Liver (tissue), 9 donors: Measurements from ENCODE around the gene UBE2M. TPM values are rescaled to one million over a fixed set of nuclear protein-coding genes. Genes with fewer than 3 reads are reported as not detected.

Source experiments
- DNase-seq: peaks from one replicate; pipeline ENCODE4 v3.0.0-alpha.2; 2017; ENCODE audit warnings: low spot score
- H3K27ac ChIP-seq, 2 donors: one replicate each; pipeline ENCODE4 v1.7.0; 2013; ENCODE audit warnings: inconsistent platforms in 2 of 2, low read length in 2 of 2, control low read depth in 1 of 2, low read depth in 1 of 2, mild to moderate bottlenecking in 1 of 2
- H3K27me3 ChIP-seq, 4 donors: one replicate each; pipeline versions ENCODE4 v1.6.1 to v1.7.0; 2013; ENCODE audit warnings: low read length in 3 of 4, inconsistent platforms in 1 of 4, mild to moderate bottlenecking in 1 of 4, moderate library complexity in 1 of 4; ENCODE audit not compliant: control insufficient read depth in 4 of 4, insufficient read depth in 4 of 4
- H3K36me3 ChIP-seq, 4 donors: one replicate each; pipeline versions ENCODE4 v1.6.1 to v1.7.0; 2013; ENCODE audit warnings: low read length in 3 of 4, mild to moderate bottlenecking in 3 of 4, low read depth in 1 of 4, moderate library complexity in 1 of 4; ENCODE audit not compliant: control insufficient read depth in 4 of 4, insufficient read depth in 3 of 4
- H3K4me1 ChIP-seq, 4 donors: one replicate each; pipeline versions ENCODE4 v1.6.1 to v1.7.0; 2013; ENCODE audit warnings: low read length in 3 of 4, mild to moderate bottlenecking in 3 of 4, moderate library complexity in 1 of 4; ENCODE audit not compliant: control insufficient read depth in 4 of 4, insufficient read depth in 4 of 4
- H3K4me3 ChIP-seq, 3 donors: one replicate each; pipeline versions ENCODE4 v1.6.1 to v1.7.0; 2013; ENCODE audit warnings: low read length in 3 of 3, control low read depth in 1 of 3, low read depth in 1 of 3, mild to moderate bottlenecking in 1 of 3
- H3K9ac ChIP-seq, 2 donors: one replicate each; pipeline ENCODE4 v1.7.0; 2013; ENCODE audit warnings: low read length in 2 of 2, mild to moderate bottlenecking in 2 of 2, moderate library complexity in 2 of 2, control low read depth in 1 of 2, low read depth in 1 of 2
- H3K9me3 ChIP-seq, 4 donors: one replicate each; pipeline versions ENCODE4 v1.6.1 to v1.7.0; 2013; ENCODE audit warnings: low read length in 3 of 4; ENCODE audit not compliant: control insufficient read depth in 4 of 4
- CTCF ChIP-seq: fragments of 150-350 bp; IDR thresholded peaks from 2 replicates; pipeline ENCODE4 v1.5.1; 2017; ENCODE audit warnings: improper control_type of control experiment, low read depth, low read length; ENCODE audit not compliant: missing input control
- EGR1 ChIP-seq, 2 donors: IDR thresholded peaks; 2 replicates each; pipeline ENCODE4 v1.6.1; 2016 to 2018; ENCODE audit warnings: antibody characterized with exemption in 2 of 2, low read depth in 2 of 2
- FOXA1 ChIP-seq: IDR thresholded peaks from 2 replicates; pipeline ENCODE4 v1.6.1; 2016; ENCODE audit warnings: antibody characterized with exemption
- FOXA2 ChIP-seq: IDR thresholded peaks from 2 replicates; pipeline ENCODE4 v1.6.1; 2016; ENCODE audit warnings: antibody characterized with exemption
- GABPA ChIP-seq, 2 donors: IDR thresholded peaks in 1 of 2; conservative IDR thresholded peaks in 1 of 2; 2 replicates each; pipeline ENCODE4 v1.6.1; 2016; ENCODE audit warnings: antibody characterized with exemption in 2 of 2, mild to moderate bottlenecking in 1 of 2, moderate library complexity in 1 of 2
- HNF4A ChIP-seq, 2 donors: conservative IDR thresholded peaks; 2 replicates each; pipeline ENCODE4 v1.6.1; 2016; ENCODE audit warnings: antibody characterized with exemption in 2 of 2, mild to moderate bottlenecking in 2 of 2
- HNF4G ChIP-seq: IDR thresholded peaks from 2 replicates; pipeline ENCODE4 v1.6.1; 2016; ENCODE audit warnings: antibody characterized with exemption
- JUND ChIP-seq, 2 donors: IDR thresholded peaks; 2 replicates each; pipeline ENCODE4 v1.6.1; 2016; ENCODE audit warnings: antibody characterized with exemption in 2 of 2
- RAD21 ChIP-seq, 2 donors: IDR thresholded peaks; 2 replicates each; pipeline ENCODE4 v1.6.1; 2016; ENCODE audit warnings: antibody characterized with exemption in 2 of 2, mild to moderate bottlenecking in 2 of 2
- REST ChIP-seq: IDR thresholded peaks from 2 replicates; pipeline ENCODE4 v1.6.1; 2016; ENCODE audit warnings: antibody characterized with exemption, mild to moderate bottlenecking
- RXRA ChIP-seq, 2 donors: IDR thresholded peaks; 2 replicates each; pipeline ENCODE4 v1.6.1; 2017 to 2018; ENCODE audit warnings: antibody characterized with exemption in 2 of 2, mild to moderate bottlenecking in 1 of 2
- SP1 ChIP-seq: IDR thresholded peaks from 2 replicates; pipeline ENCODE4 v1.6.1; 2018; ENCODE audit warnings: antibody characterized with exemption, mild to moderate bottlenecking
- TAF1 ChIP-seq: conservative IDR thresholded peaks from 2 replicates; pipeline ENCODE4 v1.6.1; 2016; ENCODE audit warnings: antibody characterized with exemption, mild to moderate bottlenecking
- YY1 ChIP-seq: IDR thresholded peaks from 2 replicates; pipeline ENCODE4 v1.6.1; 2016; ENCODE audit warnings: antibody characterized with exemption, mild to moderate bottlenecking
- WGBS: extraction: QIAGEN DNeasy Blood & Tissue Kit; methylation state at CpG from one replicate; pipeline ENCODE4 v1.1.7; 2013; 5-methylcytosine and 5-hydroxymethylcytosine counted together
- polyA plus RNA-seq, 2 donors: library from polyadenylated mRNA; stranded (reverse) in 1 of 2; unstranded in 1 of 2; fragments of 200-250 nt in 1 of 2; fragments of >200 nt in 1 of 2; fragmentation: Nextera tagmentation in 1 of 2; extraction: Ambion mirVana in 1 of 2; gene quantifications; one replicate each; pipeline versions ENCODE4 v1.2.1 to v1.2.3, GENCODE V29; 2013 to 2015
- total RNA-seq, 2 donors: library from RNA; depleted of rRNA; stranded (reverse); fragments of >200 nt; gene quantifications; one replicate each; pipeline ENCODE4 v1.2.3, GENCODE V29; 2014
- donor health status: healthy.
- donor health status: healthy.
- donor health status: healthy.
- donor health status: healthy.
- donor health status: healthy.

The UBE2M gene
- total and polyA plus RNA-seq, 4 donors, result 7.6 to 30.7 (median 17.7) TPM

GRCh38 chr19:58514564-58515022, 43.8 kb downstream of the UBE2M start:
- no peak for TF ChIP-seq FOXA1
- no peak for TF ChIP-seq GABPA (IDR thresholded peaks at IDR 0.05 in 1 of 2, conservative IDR thresholded peaks at IDR 0.05 in 1 of 2)
- TF ChIP-seq HNF4G, result no peak
- Histone ChIP-seq H3K9ac (no peak overlapping the region), H3K27me3 (no peaks in the 10 kb centered on the region), H3K36me3 (peaks cover 0 to 9% (median 3%) of the 10 kb centered on the region in 4 donors), H3K4me3 (peak overlapping the region in 2 of 3 donors; percentile 42 to 45), H3K27ac (no peak overlapping the region), H3K4me1 (peaks cover 16 to 76% (median 49%) of the 10 kb centered on the region in 4 donors), H3K9me3 (no peaks in the 10 kb centered on the region)
- DNase-seq, result no peak
- WGBS, result 71% methylated on average over 3 of the region's 3 CpGs

GRCh38 chr19:58513694-58514563, 44.5 kb downstream of the UBE2M start:
- DNase-seq, result peak; percentile 94
- H3K27me3 ChIP-seq, result no peaks in the 10 kb centered on the region
- no peak for TF ChIP-seq JUND (IDR thresholded peaks at IDR 0.05)
- no peak for TF ChIP-seq EGR1 (IDR thresholded peaks at IDR 0.05; ENCODE audit: low read depth in 2 of 2)
- TF ChIP-seq REST, result no peak
- no peak for TF ChIP-seq GABPA (IDR thresholded peaks at IDR 0.05 in 1 of 2, conservative IDR thresholded peaks at IDR 0.05 in 1 of 2)
- TF ChIP-seq TAF1, result no peak
- TF ChIP-seq CTCF, result peak; percentile 94
- TF ChIP-seq RAD21 (IDR thresholded peaks at IDR 0.05), result peak; percentile 64 to 80
- TF ChIP-seq YY1, result no peak
- peak in 1 of 2 donors; percentile 5 for TF ChIP-seq HNF4A (conservative IDR thresholded peaks at IDR 0.05)
- peak in 1 of 2 donors; percentile 14 for TF ChIP-seq RXRA (IDR thresholded peaks at IDR 0.05)
- peak; percentile 33 for TF ChIP-seq SP1
- no peak for TF ChIP-seq FOXA2
- peaks cover 0 to 9% (median 3%) of the 10 kb centered on the region in 4 donors for H3K36me3 ChIP-seq
- whole genome bisulfite sequencing, result 6% methylated on average over 66 of the region's 66 CpGs
- peak overlapping the region in 1 of 2 donors; percentile 50 for H3K9ac ChIP-seq
- H3K4me1 ChIP-seq, result peaks cover 16 to 78% (median 52%) of the 10 kb centered on the region in 4 donors
- peak overlapping the region; percentile 45 to 65 (median 59) for H3K4me3 ChIP-seq
- H3K27ac ChIP-seq, result peak overlapping the region; percentile 75 to 86
- no peaks in the 10 kb centered on the region for H3K9me3 ChIP-seq
